Measurements from ENCODE around the gene BACE1. TPM values are rescaled to one million over a fixed set of nuclear protein-coding genes. Genes with fewer than 3 reads are reported as not detected.

Gene BACE1
- polyA plus RNA-seq, 1 experiment: 99.6 TPM

GRCh38 chr11:117295438-117296137, 20.5 kb downstream of the BACE1 start:
- Histone ChIP-seq H3K36me3 (ENCODE audit: control insufficient read depth, insufficient read depth, low read length) (peaks cover 10% of the 10 kb centered on the region), H3K4me3 (ENCODE audit: low read depth, low read length) (no peak overlapping the region), H3K27me3 (ENCODE audit: control insufficient read depth, insufficient read depth, low read length) (no peaks in the 10 kb centered on the region)
- ChIA-PET CTCF (interaction anchor here (0.8 to 1.0 kb wide), 2 partner anchors 8 to 19 kb away, joined by 3 read pairs; no protein-coding TSS in a partner anchor), POLR2A (no interaction called here)
- no peak for DNase-seq (ENCODE audit: low read depth)
- TF ChIP-seq, protein P1, sequence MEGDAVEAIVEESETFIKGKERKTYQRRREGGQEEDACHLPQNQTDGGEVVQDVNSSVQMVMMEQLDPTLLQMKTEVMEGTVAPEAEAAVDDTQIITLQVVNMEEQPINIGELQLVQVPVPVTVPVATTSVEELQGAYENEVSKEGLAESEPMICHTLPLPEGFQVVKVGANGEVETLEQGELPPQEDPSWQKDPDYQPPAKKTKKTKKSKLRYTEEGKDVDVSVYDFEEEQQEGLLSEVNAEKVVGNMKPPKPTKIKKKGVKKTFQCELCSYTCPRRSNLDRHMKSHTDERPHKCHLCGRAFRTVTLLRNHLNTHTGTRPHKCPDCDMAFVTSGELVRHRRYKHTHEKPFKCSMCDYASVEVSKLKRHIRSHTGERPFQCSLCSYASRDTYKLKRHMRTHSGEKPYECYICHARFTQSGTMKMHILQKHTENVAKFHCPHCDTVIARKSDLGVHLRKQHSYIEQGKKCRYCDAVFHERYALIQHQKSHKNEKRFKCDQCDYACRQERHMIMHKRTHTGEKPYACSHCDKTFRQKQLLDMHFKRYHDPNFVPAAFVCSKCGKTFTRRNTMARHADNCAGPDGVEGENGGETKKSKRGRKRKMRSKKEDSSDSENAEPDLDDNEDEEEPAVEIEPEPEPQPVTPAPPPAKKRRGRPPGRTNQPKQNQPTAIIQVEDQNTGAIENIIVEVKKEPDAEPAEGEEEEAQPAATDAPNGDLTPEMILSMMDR (IDR thresholded peaks at IDR 0.05; ENCODE audit: insufficient read depth, low read depth, low read length): no peak

DNA sequence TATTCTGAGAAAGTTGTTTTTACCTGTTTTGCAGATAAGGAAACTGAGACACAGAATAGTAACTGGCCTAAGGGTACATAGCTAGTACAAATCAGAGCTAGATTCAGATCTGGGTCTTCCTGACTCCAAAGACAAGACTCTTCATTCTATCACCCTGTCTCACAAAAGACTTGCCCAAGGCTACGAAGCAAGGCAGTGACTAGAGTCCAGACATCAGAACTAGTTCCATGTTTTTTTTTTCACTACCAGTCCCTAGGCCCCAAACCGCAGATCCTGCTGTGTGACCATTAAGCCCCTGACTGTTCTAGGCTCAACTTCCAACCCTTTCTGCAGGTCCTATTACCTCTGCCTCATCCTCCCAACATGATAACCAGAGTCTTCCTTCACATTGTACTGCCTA, 23.4 kb downstream of the BACE1 start:
- ChIA-PET CTCF (no interaction called here), POLR2A (no interaction called here)
- no peak for DNase-seq (ENCODE audit: low read depth)

DNA sequence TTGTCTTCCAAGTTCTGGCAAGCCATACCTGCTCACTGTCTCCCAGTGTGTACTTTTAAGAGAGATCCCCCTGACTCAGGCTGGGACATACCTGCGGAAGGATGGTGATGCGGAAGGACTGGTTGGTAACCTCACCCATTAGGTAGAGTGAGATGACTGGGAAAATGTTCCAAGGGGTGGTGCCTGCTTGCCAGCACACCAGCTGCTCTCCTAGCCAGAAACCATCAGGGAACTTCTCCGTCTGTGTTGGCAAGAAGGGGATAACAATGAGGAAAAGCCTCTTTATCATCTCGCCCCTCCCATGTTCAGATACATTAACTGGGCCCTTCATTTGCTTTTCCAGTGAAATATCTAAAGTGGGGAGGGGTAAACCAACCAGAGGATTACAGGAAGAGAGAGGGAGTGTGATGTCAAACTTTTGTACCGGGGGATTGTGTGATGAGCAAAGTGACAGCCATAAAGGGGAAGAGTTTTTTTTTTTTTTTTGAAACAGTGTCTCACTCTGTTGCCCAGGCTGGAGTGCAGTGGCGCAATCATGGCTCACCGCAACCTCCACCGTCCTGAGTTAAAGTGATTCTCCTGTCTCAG, 25.2 kb downstream of the BACE1 start, which contains the start of gene BACE1-AS:
TSS of gene BACE1-AS (plus strand) at position 538 of the 588 bp plus-strand sequence.
- ChIA-PET CTCF (no interaction called here), POLR2A (no interaction called here)
- peaks cover 25% of the 10 kb centered on the region for H3K36me3 ChIP-seq (ENCODE audit: control insufficient read depth, insufficient read depth, low read length)

More for the DNA sequence above, 23.4 kb downstream of the BACE1 start:
- peaks cover 24% of the 10 kb centered on the region for H3K36me3 ChIP-seq (ENCODE audit: control insufficient read depth, insufficient read depth, low read length)
- H3K27me3 ChIP-seq (ENCODE audit: control insufficient read depth, insufficient read depth, low read length): no peaks in the 10 kb centered on the region
- H3K4me3 ChIP-seq (ENCODE audit: low read depth, low read length): no peak overlapping the region
- TF ChIP-seq, protein P1 (IDR thresholded peaks at IDR 0.05; ENCODE audit: insufficient read depth, low read depth, low read length): no peak

DNA sequence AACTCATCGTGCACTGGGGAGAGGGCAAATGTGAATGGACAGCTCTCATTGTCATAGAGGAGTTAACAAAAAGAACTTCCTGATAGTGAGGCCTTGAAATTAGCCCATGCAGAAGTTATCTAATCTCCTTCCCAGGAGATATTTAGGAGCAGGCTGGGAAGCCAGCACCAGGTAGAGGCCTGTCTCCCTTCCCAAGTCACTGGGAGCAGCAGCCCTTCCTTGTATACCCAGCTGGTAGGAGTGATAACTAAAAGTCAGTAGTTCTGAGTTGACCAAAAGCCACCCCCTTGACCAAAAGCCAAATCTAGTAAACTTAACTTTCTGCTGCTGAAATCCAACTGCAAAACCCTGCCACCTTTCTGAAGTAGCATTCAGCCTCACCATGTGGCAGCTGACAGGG, 26.3 kb downstream of the BACE1 start:
- TF ChIP-seq, protein P1 (IDR thresholded peaks at IDR 0.05; ENCODE audit: insufficient read depth, low read depth, low read length): no peak
- ChIA-PET CTCF (interaction anchor here (0.9 kb wide), 1 partner anchor 136 kb away, joined by 3 read pairs; no protein-coding TSS in a partner anchor), POLR2A (no interaction called here)

More for the DNA sequence above, 25.2 kb downstream of the BACE1 start, which contains the start of gene BACE1-AS:
- DNase-seq (ENCODE audit: low read depth): no peak
- Histone ChIP-seq H3K27me3 (ENCODE audit: control insufficient read depth, insufficient read depth, low read length) (no peaks in the 10 kb centered on the region), H3K4me3 (ENCODE audit: low read depth, low read length) (no peak within 1 kb of the TSS)
- TF ChIP-seq, protein P1 (IDR thresholded peaks at IDR 0.05; ENCODE audit: insufficient read depth, low read depth, low read length): no peak

DNA sequence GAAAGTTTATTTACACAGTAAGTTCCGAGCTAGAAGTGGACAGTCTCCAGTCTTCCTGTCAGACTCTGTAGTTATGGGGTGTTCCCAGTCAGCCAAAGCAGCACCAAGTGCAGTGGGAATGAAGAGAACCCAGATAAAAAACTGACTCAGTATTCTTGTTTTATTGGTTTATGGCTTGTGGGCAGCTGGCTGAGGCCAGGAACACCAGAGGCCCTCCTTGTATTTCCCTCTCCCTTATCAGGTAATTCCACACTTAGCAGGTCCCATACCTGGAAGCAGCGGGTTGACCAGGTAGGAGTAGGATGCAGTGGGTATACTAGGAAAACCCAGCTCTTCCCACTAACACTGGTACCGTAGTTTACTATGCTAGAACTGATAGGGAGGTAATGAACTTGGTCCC, 28.4 kb downstream of the BACE1 start:
- no peak overlapping the region for H3K4me3 ChIP-seq (ENCODE audit: low read depth, low read length)
- CTCF ChIA-PET: interaction anchor here (0.7 kb wide), 1 partner anchor 8 kb away, joined by 3 read pairs; no protein-coding TSS in a partner anchor
- DNase-seq (ENCODE audit: low read depth): no peak
- H3K27me3 ChIP-seq (ENCODE audit: control insufficient read depth, insufficient read depth, low read length): no peaks in the 10 kb centered on the region
- POLR2A ChIA-PET: no interaction called here
- TF ChIP-seq, protein P1 (IDR thresholded peaks at IDR 0.05; ENCODE audit: insufficient read depth, low read depth, low read length): no peak
- H3K36me3 ChIP-seq (ENCODE audit: control insufficient read depth, insufficient read depth, low read length): peaks cover 23% of the 10 kb centered on the region

More for the DNA sequence above, 26.3 kb downstream of the BACE1 start:
- no peak for DNase-seq (ENCODE audit: low read depth)
- peaks cover 21% of the 10 kb centered on the region for H3K36me3 ChIP-seq (ENCODE audit: control insufficient read depth, insufficient read depth, low read length)
- no peaks in the 10 kb centered on the region for H3K27me3 ChIP-seq (ENCODE audit: control insufficient read depth, insufficient read depth, low read length)
- no peak overlapping the region for H3K4me3 ChIP-seq (ENCODE audit: low read depth, low read length)
